CD14-positive monocyte (primary cell): ENCODE data around the gene SCARB1. TPM values are rescaled to one million over a fixed set of nuclear protein-coding genes. Genes with fewer than 3 reads are reported as not detected.
A peak's percentile ranks its signal among the peaks of the same experiment; 100 is the strongest.

Experiments
- DNase-seq, 3 donors: peaks; one replicate each; pipeline ENCODE4 v3.0.0-alpha.2; 2011 to 2022
- H2AFZ ChIP-seq: 2 replicates; pipeline ENCODE4 v1.6.0; 2012; ENCODE audit warnings: mild to moderate bottlenecking, low read depth, low read length, inconsistent platforms; ENCODE audit not compliant: insufficient read depth, poor library complexity, severe bottlenecking
- H3K27ac ChIP-seq, 2 donors: 1 replicate in 1 of 2; 2 replicates in 1 of 2; pipeline ENCODE4 v1.5.1; 2012 to 2013; ENCODE audit warnings: low read length in 2 of 2, control low read depth in 1 of 2, inconsistent platforms in 1 of 2, low read depth in 1 of 2, mild to moderate bottlenecking in 1 of 2
- H3K27me3 ChIP-seq, 2 donors: one replicate each; pipeline versions ENCODE4 v1.6.0 to v1.6.1; 2011 to 2013; ENCODE audit warnings: low read length in 2 of 2; ENCODE audit not compliant: control insufficient read depth in 2 of 2, insufficient read depth in 2 of 2
- H3K36me3 ChIP-seq, 2 donors: replicated peaks in 1 of 2; 1 replicate in 1 of 2; 2 replicates in 1 of 2; pipeline versions ENCODE4 v1.5.1 to v1.6.1; 2012 to 2013; ENCODE audit warnings: low read length in 2 of 2, control low read depth in 1 of 2, inconsistent platforms in 1 of 2, mild to moderate bottlenecking in 1 of 2; ENCODE audit not compliant: insufficient read depth in 2 of 2, control insufficient read depth in 1 of 2
- H3K4me1 ChIP-seq, 2 donors: 1 replicate in 1 of 2; 2 replicates in 1 of 2; pipeline versions ENCODE4 v1.5.1 to v1.6.1; 2012 to 2013; ENCODE audit warnings: low read length in 2 of 2, control low read depth in 1 of 2, inconsistent platforms in 1 of 2, mild to moderate bottlenecking in 1 of 2, moderate library complexity in 1 of 2; ENCODE audit not compliant: insufficient read depth in 2 of 2, control insufficient read depth in 1 of 2
- H3K4me2 ChIP-seq: replicated peaks from 2 replicates; pipeline ENCODE3; 2012; ENCODE audit warnings: low read length, moderate library complexity, mild to moderate bottlenecking; ENCODE audit not compliant: poor library complexity, severe bottlenecking; ENCODE audit errors: extremely low read depth
- H3K4me3 ChIP-seq, 3 experiments: fragments of 200-600 bp in 1 of 3; sonication (generic) in 1 of 3; replicated peaks in 1 of 3; 1 replicate in 2 of 3; 2 replicates in 1 of 3; pipeline ENCODE4 v1.5.1; 2011 to 2013; ENCODE audit warnings: low read length in 3 of 3, mild to moderate bottlenecking in 3 of 3, control low read depth in 2 of 3, low read depth in 2 of 3, inconsistent platforms in 1 of 3, moderate library complexity in 1 of 3
- H3K79me2 ChIP-seq: 2 replicates; pipeline ENCODE4 v1.6.0; 2012; ENCODE audit warnings: mild to moderate bottlenecking, control low read depth, inconsistent platforms, low read length, moderate library complexity; ENCODE audit not compliant: insufficient read depth
- H3K9ac ChIP-seq: 2 replicates; pipeline ENCODE4 v1.6.0; 2017; ENCODE audit warnings: low read length, mild to moderate bottlenecking; ENCODE audit not compliant: insufficient read depth, poor library complexity, severe bottlenecking
- H3K9me3 ChIP-seq, 2 donors: replicated peaks in 1 of 2; 1 replicate in 1 of 2; 2 replicates in 1 of 2; pipeline versions ENCODE4 v1.5.1 to v1.6.1; 2012 to 2013; ENCODE audit warnings: low read length in 2 of 2, control low read depth in 1 of 2; ENCODE audit not compliant: control insufficient read depth in 1 of 2, insufficient read depth in 1 of 2
- H4K20me1 ChIP-seq: 2 replicates; pipeline ENCODE4 v1.6.0; 2012; ENCODE audit warnings: mild to moderate bottlenecking, low read length, control low read depth, moderate library complexity; ENCODE audit not compliant: insufficient read depth
- H3K27ac Mint-ChIP-seq, 7 donors: one replicate each; pipeline ENCODE4 v1.8.0; 2020; ENCODE audit warnings: mild to moderate bottlenecking in 7 of 7, mixed read lengths in 7 of 7, moderate library complexity in 6 of 7, inconsistent platforms in 2 of 7
- H3K27me3 Mint-ChIP-seq, 3 donors: one replicate each; pipeline ENCODE4 v1.8.0; 2021 to 2022; ENCODE audit warnings: low read depth in 3 of 3, mild to moderate bottlenecking in 3 of 3, mixed read lengths in 3 of 3, moderate library complexity in 3 of 3, inconsistent platforms in 1 of 3
- H3K36me3 Mint-ChIP-seq, 2 donors: one replicate each; pipeline ENCODE4 v1.8.0; 2020; ENCODE audit warnings: mixed read lengths in 2 of 2, inconsistent platforms in 1 of 2, mild to moderate bottlenecking in 1 of 2
- H3K4me1 Mint-ChIP-seq: one replicate; pipeline ENCODE4 v1.8.0; 2020; ENCODE audit warnings: mild to moderate bottlenecking, mixed read lengths
- H3K4me3 Mint-ChIP-seq, 2 donors: one replicate each; pipeline ENCODE4 v1.8.0; 2020; ENCODE audit warnings: mild to moderate bottlenecking in 2 of 2, mixed read lengths in 2 of 2, moderate library complexity in 1 of 2
- H3K9me3 Mint-ChIP-seq, 7 donors: one replicate each; pipeline ENCODE4 v1.8.0; 2020 to 2022; ENCODE audit warnings: mixed read lengths in 7 of 7, mild to moderate bottlenecking in 6 of 7, moderate library complexity in 6 of 7, inconsistent platforms in 2 of 7
- whole genome bisulfite sequencing: methylation state at CpG from one replicate; pipeline ENCODE4 v1.1.5; 2013; ENCODE audit warnings: missing lambda C conversion rate; ENCODE audit not compliant: insufficient coverage; 5-methylcytosine and 5-hydroxymethylcytosine counted together
- intact Hi-C, 2 donors: fragments of 100-400 bp; cut with micrococcal nuclease; formaldehyde crosslinking; loops; one replicate each; pipeline versions ENCODE4 v1.15.0 to v1.15.1; 2023
- polyA plus RNA-seq, 3 donors: library from polyadenylated mRNA; depleted of rRNA in 1 of 3; unstranded in 2 of 3; stranded (reverse) in 1 of 3; fragments of 300-500 nt in 2 of 3; fragments of >200 nt in 1 of 3; fragmentation: Illumina TruSeq in 2 of 3; gene quantifications; 1 replicate in 2 of 3; 2 replicates in 1 of 3; pipeline ENCODE4 v1.2.3, GENCODE V29; 2012 to 2021
- TF ChIP-seq, protein P1 (sequence below): fragments of 200-600 bp; IDR thresholded peaks from one replicate; pipeline ENCODE4 v1.8.0; 2022; ENCODE audit warnings: antibody characterized with exemption, mild to moderate bottlenecking

SCARB1 gene
- polyA plus RNA-seq, 3 donors = 13.1 to 34.3 (median 15.2) TPM

DNA sequence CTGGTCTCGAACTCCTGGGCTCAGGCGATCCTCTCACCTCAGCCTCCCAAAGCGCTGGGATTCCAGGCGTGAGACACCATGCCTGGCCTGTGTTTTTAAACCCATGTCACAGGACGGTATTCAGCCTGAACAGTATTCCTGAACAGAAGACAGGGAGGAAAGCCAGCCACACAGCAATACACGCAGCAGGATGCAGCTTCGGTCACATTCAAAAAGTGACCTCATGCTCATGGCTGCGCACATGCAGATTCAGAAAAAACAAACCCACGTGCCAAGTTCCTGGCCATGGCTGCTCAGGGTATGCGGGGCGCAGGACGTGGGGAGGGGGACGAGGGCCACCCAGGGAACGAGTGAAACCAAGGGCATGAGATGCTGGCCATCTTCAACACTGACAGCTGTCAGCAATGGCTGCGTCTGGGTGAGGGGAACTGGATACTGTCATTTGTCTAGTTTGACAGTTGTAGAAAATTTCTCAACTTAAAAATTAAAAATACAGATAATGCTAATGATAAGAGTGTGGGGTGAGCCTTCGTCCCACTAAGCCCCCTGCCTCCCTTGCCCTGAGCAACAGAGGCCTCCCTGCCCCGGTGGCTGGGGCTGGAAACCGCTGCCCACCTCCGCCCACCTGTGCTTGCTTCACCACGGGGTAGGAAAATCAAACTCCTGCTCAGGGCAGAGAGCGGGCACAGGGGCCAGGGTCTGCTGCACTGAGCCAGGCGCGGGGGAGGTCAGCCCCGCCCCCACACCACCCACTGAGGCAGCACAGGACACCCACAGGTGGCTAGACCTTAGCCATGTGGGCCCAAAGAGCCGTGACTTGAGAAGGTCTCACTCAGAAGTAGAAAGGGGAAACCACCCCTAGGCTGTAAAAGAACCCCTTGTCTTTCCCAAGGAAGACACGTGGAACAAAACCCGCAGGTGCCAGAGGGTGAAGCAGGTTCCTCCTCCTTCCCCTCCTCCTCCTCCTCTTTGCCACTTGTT lies 84.2 kb downstream of the SCARB1 start:
- H3K27ac Mint-ChIP-seq = peak overlapping the region in 1 of 7 donors; percentile 58
- H3K4me2 ChIP-seq = no peak overlapping the region
- intact Hi-C loops = loop anchor here (10.0 kb wide), 3 partner anchors 125 to 745 kb away; no protein-coding TSS in a partner anchor
- peaks cover 38% of the 10 kb centered on the region for H3K4me1 Mint-ChIP-seq
- H3K27me3 Mint-ChIP-seq = peaks cover 0 to 7% (median 1%) of the 10 kb centered on the region in 3 donors
- no peak overlapping the region for H3K4me3 ChIP-seq
- H3K79me2 ChIP-seq = no peaks in the 10 kb centered on the region
- no peaks in the 10 kb centered on the region for H3K27me3 ChIP-seq
- H3K27ac ChIP-seq = no peak overlapping the region
- no peaks in the 10 kb centered on the region for H3K9me3 ChIP-seq
- H3K36me3 Mint-ChIP-seq = peaks cover 19 to 23% of the 10 kb centered on the region in 2 donors
- DNase-seq = no peak
- H3K9me3 Mint-ChIP-seq = peaks cover 0 to 3% (median 0%) of the 10 kb centered on the region in 7 donors
- H3K9ac ChIP-seq = no peak overlapping the region
- 96% methylated on average over 14 of the region's 27 CpGs for WGBS
- H3K4me3 Mint-ChIP-seq = no peak overlapping the region
- no peaks in the 10 kb centered on the region for H4K20me1 ChIP-seq
- H3K36me3 ChIP-seq = peaks cover 11 to 14% of the 10 kb centered on the region in 2 donors
- peaks cover 37 to 38% of the 10 kb centered on the region in 2 donors for H3K4me1 ChIP-seq
- no peak overlapping the region for H2AFZ ChIP-seq
- TF ChIP-seq, protein P1, sequence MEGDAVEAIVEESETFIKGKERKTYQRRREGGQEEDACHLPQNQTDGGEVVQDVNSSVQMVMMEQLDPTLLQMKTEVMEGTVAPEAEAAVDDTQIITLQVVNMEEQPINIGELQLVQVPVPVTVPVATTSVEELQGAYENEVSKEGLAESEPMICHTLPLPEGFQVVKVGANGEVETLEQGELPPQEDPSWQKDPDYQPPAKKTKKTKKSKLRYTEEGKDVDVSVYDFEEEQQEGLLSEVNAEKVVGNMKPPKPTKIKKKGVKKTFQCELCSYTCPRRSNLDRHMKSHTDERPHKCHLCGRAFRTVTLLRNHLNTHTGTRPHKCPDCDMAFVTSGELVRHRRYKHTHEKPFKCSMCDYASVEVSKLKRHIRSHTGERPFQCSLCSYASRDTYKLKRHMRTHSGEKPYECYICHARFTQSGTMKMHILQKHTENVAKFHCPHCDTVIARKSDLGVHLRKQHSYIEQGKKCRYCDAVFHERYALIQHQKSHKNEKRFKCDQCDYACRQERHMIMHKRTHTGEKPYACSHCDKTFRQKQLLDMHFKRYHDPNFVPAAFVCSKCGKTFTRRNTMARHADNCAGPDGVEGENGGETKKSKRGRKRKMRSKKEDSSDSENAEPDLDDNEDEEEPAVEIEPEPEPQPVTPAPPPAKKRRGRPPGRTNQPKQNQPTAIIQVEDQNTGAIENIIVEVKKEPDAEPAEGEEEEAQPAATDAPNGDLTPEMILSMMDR = no peak

DNA sequence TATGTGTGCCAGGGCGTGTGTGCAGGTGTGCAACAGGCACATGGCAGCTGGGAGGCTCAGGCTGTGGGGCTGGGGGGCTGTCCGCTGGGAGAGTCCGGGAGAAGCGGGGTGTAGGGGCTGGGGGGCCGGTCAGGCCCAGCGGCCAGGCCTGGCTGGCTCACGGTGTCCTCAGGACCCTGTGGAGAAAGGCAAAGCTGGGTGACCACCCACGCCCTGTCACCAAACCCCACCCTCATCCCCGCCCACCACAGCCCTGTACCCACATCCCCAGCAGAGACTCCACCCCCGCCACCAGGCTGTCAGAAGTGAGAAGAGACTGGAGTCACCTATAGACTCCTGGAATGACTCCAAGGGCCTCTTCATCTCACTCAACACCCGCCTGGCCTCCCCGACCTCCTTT lies 85.3 kb downstream of the SCARB1 start:
- Histone ChIP-seq H3K36me3 (peaks cover 6 to 8% of the 10 kb centered on the region in 2 donors), H3K27me3 (no peaks in the 10 kb centered on the region), H3K79me2 (no peaks in the 10 kb centered on the region), H3K4me2 (no peak overlapping the region), H2AFZ (no peak overlapping the region), H3K27ac (no peak overlapping the region), H3K4me3 (no peak overlapping the region), H4K20me1 (no peaks in the 10 kb centered on the region), H3K9ac (no peak overlapping the region), H3K9me3 (no peaks in the 10 kb centered on the region), H3K4me1 (peaks cover 48% of the 10 kb centered on the region in 2 donors)
- intact Hi-C loops = loop anchor here in 1 of 2 donors (10.0 kb wide), 2 partner anchors 126 to 744 kb away; no protein-coding TSS in a partner anchor
- Mint-ChIP-seq H3K27ac (peak overlapping the region in 2 of 7 donors; percentile 20 to 30), H3K4me1 (peaks cover 49% of the 10 kb centered on the region), H3K36me3 (peaks cover 12 to 18% of the 10 kb centered on the region in 2 donors), H3K4me3 (no peak overlapping the region), H3K9me3 (peaks cover 0 to 3% (median 0%) of the 10 kb centered on the region in 7 donors), H3K27me3 (peaks cover 0 to 7% (median 1%) of the 10 kb centered on the region in 3 donors)
- TF ChIP-seq, protein P1 = no peak
- DNase-seq = no peak
- WGBS = 100% methylated on average over 3 of the region's 12 CpGs
